ENCODE measurements around the gene UROS.

DNA sequence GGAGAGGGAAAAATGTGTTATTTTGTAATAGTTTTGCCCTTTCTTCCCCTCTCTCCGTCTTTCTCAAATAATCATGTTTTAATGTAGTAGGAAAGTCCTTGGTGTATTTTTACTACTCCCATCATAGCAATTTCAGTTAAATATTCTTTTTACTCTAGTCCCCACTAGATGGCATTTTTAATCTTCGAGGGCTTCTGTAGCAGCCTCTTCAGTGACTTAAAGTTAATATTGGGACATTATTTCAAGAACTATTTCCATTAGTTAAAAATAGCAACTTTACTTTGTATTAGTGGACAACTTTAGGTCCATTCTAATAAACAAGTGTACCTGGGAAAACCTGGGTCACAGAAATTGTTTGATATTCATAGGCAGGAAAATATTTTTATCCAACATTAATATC lies 80.6 kb downstream of the UROS start:
- TF ChIP-seq POLR2A (IDR thresholded peaks at IDR 0.05; ENCODE audit: low read length) (no peak), GATA1 (IDR thresholded peaks at IDR 0.05; ENCODE audit: low read depth, low read length) (no peak)

Measured in erythroblast (primary cell).